ENCODE measurements around the gene TMEM121.

DNA sequence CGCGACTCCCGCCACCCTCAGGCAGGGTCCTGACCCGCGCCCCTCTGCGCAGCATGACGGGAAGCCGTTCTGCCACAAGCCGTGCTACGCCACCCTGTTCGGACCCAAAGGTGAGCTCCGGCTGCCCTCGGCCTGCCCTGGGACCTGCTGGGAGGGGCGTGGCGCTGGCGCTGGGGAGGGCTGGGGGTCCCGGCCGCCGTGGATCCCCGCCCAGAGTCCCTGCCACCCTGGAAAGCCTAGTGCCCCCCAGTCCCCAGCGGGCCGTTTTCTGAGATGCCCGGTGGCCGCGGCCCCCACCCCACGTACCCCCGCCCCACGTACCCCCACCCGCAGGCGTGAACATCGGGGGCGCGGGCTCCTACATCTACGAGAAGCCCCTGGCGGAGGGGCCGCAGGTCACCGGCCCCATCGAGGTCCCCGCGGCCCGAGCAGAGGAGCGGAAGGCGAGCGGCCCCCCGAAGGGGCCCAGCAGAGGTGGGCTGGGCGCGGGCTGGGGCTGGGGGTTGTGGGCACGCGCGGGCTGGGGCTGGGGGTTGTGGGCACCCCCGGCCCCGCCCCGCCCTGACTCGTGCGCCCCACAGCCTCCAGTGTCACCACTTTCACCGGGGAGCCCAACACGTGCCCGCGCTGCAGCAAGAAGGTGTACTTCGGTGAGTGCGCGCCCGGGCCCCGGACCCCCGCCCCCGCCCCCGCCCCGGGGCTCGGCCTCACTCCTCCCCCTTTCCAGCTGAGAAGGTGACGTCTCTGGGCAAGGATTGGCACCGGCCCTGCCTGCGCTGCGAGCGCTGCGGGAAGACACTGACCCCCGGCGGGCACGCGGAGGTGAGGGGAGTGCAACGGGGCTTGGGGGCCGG is 47.8 kb upstream of the TMEM121 start:
- TF ChIP-seq, protein P1, sequence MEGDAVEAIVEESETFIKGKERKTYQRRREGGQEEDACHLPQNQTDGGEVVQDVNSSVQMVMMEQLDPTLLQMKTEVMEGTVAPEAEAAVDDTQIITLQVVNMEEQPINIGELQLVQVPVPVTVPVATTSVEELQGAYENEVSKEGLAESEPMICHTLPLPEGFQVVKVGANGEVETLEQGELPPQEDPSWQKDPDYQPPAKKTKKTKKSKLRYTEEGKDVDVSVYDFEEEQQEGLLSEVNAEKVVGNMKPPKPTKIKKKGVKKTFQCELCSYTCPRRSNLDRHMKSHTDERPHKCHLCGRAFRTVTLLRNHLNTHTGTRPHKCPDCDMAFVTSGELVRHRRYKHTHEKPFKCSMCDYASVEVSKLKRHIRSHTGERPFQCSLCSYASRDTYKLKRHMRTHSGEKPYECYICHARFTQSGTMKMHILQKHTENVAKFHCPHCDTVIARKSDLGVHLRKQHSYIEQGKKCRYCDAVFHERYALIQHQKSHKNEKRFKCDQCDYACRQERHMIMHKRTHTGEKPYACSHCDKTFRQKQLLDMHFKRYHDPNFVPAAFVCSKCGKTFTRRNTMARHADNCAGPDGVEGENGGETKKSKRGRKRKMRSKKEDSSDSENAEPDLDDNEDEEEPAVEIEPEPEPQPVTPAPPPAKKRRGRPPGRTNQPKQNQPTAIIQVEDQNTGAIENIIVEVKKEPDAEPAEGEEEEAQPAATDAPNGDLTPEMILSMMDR (IDR thresholded peaks at IDR 0.05): no peak
- TF ChIP-seq EP300 (IDR thresholded peaks at IDR 0.05; ENCODE audit: low read depth): no peak
